Heart right ventricle (tissue), 16 donors: ENCODE results near the gene CLRN2. TPM values are rescaled to one million over a fixed set of nuclear protein-coding genes. Genes with fewer than 3 reads are reported as not detected.
"Not testable (repeated sequence)": the region's sequence is repeated elsewhere in the genome, so short reads cannot be mapped to it uniquely, and the experiment has no call there.

Source experiments
- ATAC-seq, 8 donors: fragments of 200-7000 bp; cut with Tn5 transposase; one replicate each; pipeline ENCODE4 v1.9.1; 2020; ENCODE audit warnings: mild to moderate bottlenecking in 8 of 8, moderate library complexity in 8 of 8, moderate number of reproducible peaks in 1 of 8
- DNase-seq, 2 donors: peaks; one replicate each; pipeline ENCODE4 v3.0.0-alpha.2; 2020
- H3K27ac ChIP-seq, 10 donors: fragments of 200-600 bp; sonication (generic) in 2 of 10; one replicate each; pipeline versions ENCODE4 v1.5.0 to v1.8.0; 2020 to 2022; ENCODE audit warnings: mild to moderate bottlenecking in 3 of 10
- H3K27me3 ChIP-seq, 7 donors: fragments of 200-600 bp; one replicate each; pipeline ENCODE4 v1.8.0; 2021 to 2022; ENCODE audit warnings: mild to moderate bottlenecking in 2 of 7
- H3K36me3 ChIP-seq, 9 donors: fragments of 200-600 bp; sonication (generic) in 1 of 9; one replicate each; pipeline versions ENCODE4 v1.5.0 to v1.8.0; 2020 to 2022; ENCODE audit warnings: mild to moderate bottlenecking in 2 of 9
- H3K4me1 ChIP-seq, 9 donors: fragments of 200-600 bp; sonication (generic) in 1 of 9; one replicate each; pipeline versions ENCODE4 v1.5.0 to v1.8.0; 2020 to 2022; ENCODE audit warnings: mild to moderate bottlenecking in 4 of 9
- H3K4me3 ChIP-seq, 10 donors: fragments of 200-600 bp; sonication (generic) in 2 of 10; one replicate each; pipeline versions ENCODE4 v1.5.0 to v1.8.0; 2020 to 2022; ENCODE audit warnings: mild to moderate bottlenecking in 7 of 10, moderate library complexity in 2 of 10
- H3K9me3 ChIP-seq, 11 donors: fragments of 200-600 bp in 10 of 11; sonication (generic) in 2 of 11; one replicate each; pipeline versions ENCODE4 v1.5.0 to v1.8.0; 2013 to 2022; ENCODE audit warnings: mild to moderate bottlenecking in 2 of 11, control low read depth in 1 of 11, moderate library complexity in 1 of 11
- WGBS, 2 donors: extraction: QIAGEN DNeasy Blood & Tissue Kit; methylation state at CpG; one replicate each; pipeline ENCODE4 v1.1.7; 2013; ENCODE audit warnings: inconsistent platforms in 1 of 2; 5-methylcytosine and 5-hydroxymethylcytosine counted together
- intact Hi-C, 10 donors: fragments of 100-400 bp; cut with DNase I; formaldehyde crosslinking; loops; one replicate each; pipeline versions ENCODE4 v1.11.1 to v1.14.2; 2022
- polyA plus RNA-seq, 2 donors: library from polyadenylated mRNA; stranded (reverse); fragments of 200-250 nt; gene quantifications; one replicate each; pipeline ENCODE4 v1.2.3, GENCODE V29; 2013
- total RNA-seq, 10 donors: library from RNA; stranded (reverse); fragmentation: NEBNext Ultra II Directional in 3 of 10; extraction: Animal tissue kit (Norgen Biotek cat#: 25700) in 3 of 10; gene quantifications; one replicate each; pipeline versions ENCODE4 v1.2.1 to v1.2.4, GENCODE V29; 2021 to 2023
- TF ChIP-seq, protein P1 (sequence below), 9 donors: fragments of 200-600 bp; sonication (generic) in 2 of 9; IDR thresholded peaks; one replicate each; pipeline versions ENCODE4 v1.5.0 to v1.8.0; 2021 to 2022; ENCODE audit warnings: antibody characterized with exemption in 9 of 9, mild to moderate bottlenecking in 5 of 9, moderate library complexity in 1 of 9
- donor health status: Arrhythmogenic right ventricular cardiomyopathy.
- donor health status: ischemic (EF 13 %, LVEDD 7.1; RV severe dilation, severe dysfunction).
- donor health status: healthy with polysubstance abuse.
- donor health status: DM: no; HTN: yes; CAD: no.
- donor health status: DM: no; HTN: no; CAD: no.
- donor health status: ischemic (EF 25% LVEDD 6.9; RV normal size, moderate dysfunction).
- donor health status: ischemic (EF 25% LVEDD 5.7; RV mildly dilated, moderate dysfunction).
- donor health status: healthy.
- donor health status: DM: yes; HTN: yes; CAD: no.
- donor health status: Ischemic cardiomyopathy.
- donor health status: ischemic (EF 35%, LVEDD 5.7; RV mildly dilated, moderate dysfunction).
- donor health status: nonischemic (EF 11% LVEDD 7.7; RV severe dilation, severe dysfunction).
- donor health status: DM: yes; HTN: yes; CAD: no.
- donor health status: PGD.
- donor health status: ischemic (EF 29% LVEDD 5.4; RV normal size, mild dysfunction).
- donor health status: nonischemic (EF 23%, LVEDD 6.1; RV moderate dilation, normal function).

Gene CLRN2
- total and polyA plus RNA-seq, 12 donors, result not detected

GRCh38 chr4:17562157-17562556 is 47.2 kb downstream of the CLRN2 start:
- H3K9me3 ChIP-seq, result no peaks in the 10 kb centered on the region
- no peak for ATAC-seq
- TF ChIP-seq, protein P1, sequence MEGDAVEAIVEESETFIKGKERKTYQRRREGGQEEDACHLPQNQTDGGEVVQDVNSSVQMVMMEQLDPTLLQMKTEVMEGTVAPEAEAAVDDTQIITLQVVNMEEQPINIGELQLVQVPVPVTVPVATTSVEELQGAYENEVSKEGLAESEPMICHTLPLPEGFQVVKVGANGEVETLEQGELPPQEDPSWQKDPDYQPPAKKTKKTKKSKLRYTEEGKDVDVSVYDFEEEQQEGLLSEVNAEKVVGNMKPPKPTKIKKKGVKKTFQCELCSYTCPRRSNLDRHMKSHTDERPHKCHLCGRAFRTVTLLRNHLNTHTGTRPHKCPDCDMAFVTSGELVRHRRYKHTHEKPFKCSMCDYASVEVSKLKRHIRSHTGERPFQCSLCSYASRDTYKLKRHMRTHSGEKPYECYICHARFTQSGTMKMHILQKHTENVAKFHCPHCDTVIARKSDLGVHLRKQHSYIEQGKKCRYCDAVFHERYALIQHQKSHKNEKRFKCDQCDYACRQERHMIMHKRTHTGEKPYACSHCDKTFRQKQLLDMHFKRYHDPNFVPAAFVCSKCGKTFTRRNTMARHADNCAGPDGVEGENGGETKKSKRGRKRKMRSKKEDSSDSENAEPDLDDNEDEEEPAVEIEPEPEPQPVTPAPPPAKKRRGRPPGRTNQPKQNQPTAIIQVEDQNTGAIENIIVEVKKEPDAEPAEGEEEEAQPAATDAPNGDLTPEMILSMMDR (IDR thresholded peaks at IDR 0.05), result peak in 3 of 9 donors; percentile 22 to 28 (median 24)
- no peak overlapping the region for H3K27ac ChIP-seq
- DNase-seq, result no peak
- intact Hi-C loops, result loop anchor here in 1 of 10 donors (5.0 kb wide), 1 partner anchor 65 kb away; no protein-coding TSS in a partner anchor
- no peak overlapping the region for H3K4me3 ChIP-seq
- H3K36me3 ChIP-seq, result no peaks in the 10 kb centered on the region
- no peaks in the 10 kb centered on the region for H3K27me3 ChIP-seq
- H3K4me1 ChIP-seq, result no peaks in the 10 kb centered on the region
- 62 to 68% methylated on average over 1 of the region's 1 CpG for WGBS, 2 donors

DNA sequence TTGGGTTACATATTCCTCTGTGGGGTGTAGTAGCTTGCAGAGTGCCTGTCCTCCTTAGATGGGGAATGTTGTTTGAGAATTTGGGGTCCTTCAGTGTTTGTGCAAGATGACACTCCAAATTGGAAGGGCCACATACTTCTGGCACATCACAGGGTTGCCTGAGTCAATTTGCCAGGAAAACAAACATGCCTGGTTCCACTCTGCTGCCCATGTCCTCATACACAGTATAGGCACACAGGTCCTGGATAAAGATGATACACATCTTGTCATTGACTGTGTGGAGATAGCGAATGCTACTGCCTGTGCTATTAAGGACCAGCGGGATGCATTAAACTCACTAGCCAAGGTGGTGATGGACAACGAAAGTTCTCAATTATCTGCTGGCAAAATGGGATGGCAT is 50.9 kb downstream of the CLRN2 start:
- H3K27ac ChIP-seq, result no peak overlapping the region
- no peak for ATAC-seq
- H3K27me3 ChIP-seq, result peaks cover 0 to 2% (median 0%) of the 10 kb centered on the region in 7 donors
- no peak for DNase-seq
- TF ChIP-seq, protein P1 (IDR thresholded peaks at IDR 0.05), result no peak
- no peaks in the 10 kb centered on the region for H3K9me3 ChIP-seq
- intact Hi-C loops, result no loop called here
- no peaks in the 10 kb centered on the region for H3K4me1 ChIP-seq
- no peaks in the 10 kb centered on the region for H3K36me3 ChIP-seq
- no peak overlapping the region for H3K4me3 ChIP-seq
- WGBS, 2 donors, result 93 to 97% methylated on average over 3 of the region's 3 CpGs

DNA sequence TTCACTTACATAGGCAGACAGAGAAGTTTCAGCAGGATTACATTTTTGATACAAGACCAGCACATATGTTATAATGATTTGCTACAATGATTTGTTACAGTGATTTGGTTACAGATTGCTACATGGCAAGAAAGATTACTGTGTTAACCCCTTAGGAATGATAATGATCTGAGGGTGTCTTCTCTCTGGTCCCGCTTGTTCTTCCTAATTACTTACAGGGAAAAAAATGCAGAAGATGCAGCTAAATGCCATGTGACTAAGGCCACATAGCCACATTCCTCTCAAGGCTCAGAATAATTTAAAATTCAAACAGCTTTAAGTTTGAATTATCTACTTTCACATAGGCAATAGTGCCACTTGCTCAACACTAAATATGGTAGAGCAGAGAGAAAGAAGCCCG is 52.3 kb downstream of the CLRN2 start:
- TF ChIP-seq, protein P1 (IDR thresholded peaks at IDR 0.05), result no peak

DNA sequence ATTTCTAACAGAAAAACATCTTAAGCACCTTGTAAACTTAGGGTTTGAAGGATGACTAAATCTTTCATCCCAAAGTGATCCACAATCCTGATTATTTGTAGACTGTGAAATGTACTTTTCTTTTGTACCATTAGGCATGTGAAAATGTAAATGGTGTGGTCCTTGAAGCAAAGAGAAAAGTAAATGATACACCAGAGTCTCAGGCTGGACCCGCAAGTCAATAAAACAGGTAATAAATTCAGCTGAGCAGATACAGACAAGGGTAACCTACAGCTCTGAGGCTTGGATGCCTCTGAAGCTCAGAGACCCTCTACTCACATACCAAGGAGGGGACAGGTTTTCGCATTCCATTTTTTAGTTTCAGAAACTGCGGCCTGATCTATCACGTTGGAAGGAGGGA is 59.2 kb downstream of the CLRN2 start:
- TF ChIP-seq, protein P1 (IDR thresholded peaks at IDR 0.05), result no peak
- Histone ChIP-seq H3K9me3 (no peaks in the 10 kb centered on the region), H3K36me3 (peaks cover 0 to 6% (median 0%) of the 10 kb centered on the region in 9 donors), H3K4me1 (peaks cover 0 to 23% (median 10%) of the 10 kb centered on the region in 9 donors), H3K27ac (no peak overlapping the region), H3K27me3 (no peaks in the 10 kb centered on the region), H3K4me3 (no peak overlapping the region)
- intact Hi-C loops, result loop anchor here in 2 of 10 donors (10.0 kb wide), 2 partner anchors 231 to 241 kb away; partner anchors contain the start of genes DCAF16 (in 1 of the 2) and NCAPG (in 1 of the 2)
- DNase-seq (no peak), ATAC-seq (no peak)
- WGBS, 2 donors, result 94 to 95% methylated on average over 4 of the region's 4 CpGs

More for the DNA sequence above, 52.3 kb downstream of the CLRN2 start:
- Histone ChIP-seq H3K27ac (no peak overlapping the region), H3K4me1 (no peaks in the 10 kb centered on the region), H3K9me3 (no peaks in the 10 kb centered on the region), H3K27me3 (peaks cover 0 to 2% (median 0%) of the 10 kb centered on the region in 7 donors), H3K4me3 (no peak overlapping the region), H3K36me3 (no peaks in the 10 kb centered on the region)
- ATAC-seq (no peak), DNase-seq (no peak)
- WGBS, 2 donors, result 69 to 86% methylated on average over 2 of the region's 2 CpGs
- intact Hi-C loops, result no loop called here

GRCh38 chr4:17575177-17575576 is 60.2 kb downstream of the CLRN2 start:
- H3K27ac ChIP-seq, DNase-seq, H3K4me3 ChIP-seq, H3K9me3 ChIP-seq, H3K27me3 ChIP-seq, ATAC-seq: not testable (repeated sequence)
- Histone ChIP-seq H3K36me3 (peaks cover 0 to 13% (median 0%) of the 10 kb centered on the region in 9 donors), H3K4me1 (peaks cover 0 to 33% (median 17%) of the 10 kb centered on the region in 9 donors)
- intact Hi-C loops, result loop anchor here in 8 of 10 donors (5.0 to 10.0 kb wide), 5 partner anchors 37 to 240 kb away; partner anchors contain the start of genes MED28 (in 3 of the 8), DCAF16 (in 1 of the 8), NCAPG (in 1 of the 8) and QDPR (in 1 of the 8)
- 98% methylated on average over 12 of the region's 12 CpGs for WGBS, 2 donors
